Right cardiac atrium (tissue), 5 donors: ENCODE results near the gene CDIP1. TPM values are rescaled to one million over a fixed set of nuclear protein-coding genes. Genes with fewer than 3 reads are reported as not detected.
"Not testable (repeated sequence)": the region's sequence is repeated elsewhere in the genome, so short reads cannot be mapped to it uniquely, and the experiment has no call there.

ENCODE experiments used
- ATAC-seq, 2 donors: fragments of 200-7000 bp; cut with Tn5 transposase; one replicate each; pipeline versions ENCODE4 v1.8.0 to v1.9.1; 2020; ENCODE audit warnings: moderate library complexity in 2 of 2, mild to moderate bottlenecking in 1 of 2
- DNase-seq, 3 donors: peaks; one replicate each; pipeline ENCODE4 v3.0.0-alpha.2; 2020
- H3K27ac ChIP-seq: one replicate; pipeline ENCODE4 v1.5.1; 2013; ENCODE audit warnings: mild to moderate bottlenecking, low read length, control low read depth, moderate library complexity
- H3K27me3 ChIP-seq: one replicate; pipeline ENCODE4 v1.6.1; 2013; ENCODE audit not compliant: control insufficient read depth, insufficient read depth
- H3K4me1 ChIP-seq: one replicate; pipeline ENCODE4 v1.6.1; 2013; ENCODE audit warnings: low read length; ENCODE audit not compliant: control insufficient read depth, insufficient read depth
- H3K4me3 ChIP-seq: one replicate; pipeline ENCODE4 v1.5.1; 2013; ENCODE audit warnings: low read length, control low read depth
- H3K9me3 ChIP-seq: one replicate; pipeline ENCODE4 v1.6.1; 2013; ENCODE audit warnings: low read length; ENCODE audit not compliant: control insufficient read depth
- WGBS: extraction: QIAGEN DNeasy Blood & Tissue Kit; methylation state at CpG from one replicate; pipeline ENCODE4 v1.1.7; 2013; 5-methylcytosine and 5-hydroxymethylcytosine counted together
- intact Hi-C, 4 donors: fragments of 100-400 bp; cut with DNase I; formaldehyde crosslinking; loops; one replicate each; pipeline versions ENCODE4 v1.11.0 to v1.14.0; 2022 to 2023
- long read RNA-seq, 4 donors: library from polyadenylated mRNA; unstranded; transcript quantifications; one replicate each; pipeline ENCODE4 v2.0.0, GENCODE V29; 2020 to 2021
- polyA plus RNA-seq: library from polyadenylated mRNA; stranded (reverse); fragments of 200-250 nt; gene quantifications from one replicate; pipeline ENCODE4 v1.2.3, GENCODE V29; 2013
- total RNA-seq, 4 donors: library from RNA; stranded (reverse); fragmentation: NEBNext Ultra II Directional; extraction: Animal tissue kit (Norgen Biotek cat#: 25700); gene quantifications; one replicate each; pipeline ENCODE4 v1.2.1, GENCODE V29; 2021
- donor health status: healthy with polysubstance abuse.
- donor health status: DM: no; HTN: yes; CAD: no.
- donor health status: DM: no; HTN: no; CAD: no.
- donor health status: DM: no; HTN: yes; CAD: no; lungs with severe emphysema.
- donor health status: DM: yes; HTN: yes; CAD: no.

Gene CDIP1
- total RNA-seq: 10 to 100 TPM; 34.2 to 46.8 (median 42.9) TPM
- polyA plus RNA-seq: 36.8 TPM
- long read RNA-seq, donor 1, transcript CDIP1-201 (5 exons, 3,009 nt): minor isoform, 5 of 91 reads
- long read RNA-seq, donor 1, transcript CDIP1-205 (6 exons, 2,774 nt): minor isoform, 22 of 91 reads
- long read RNA-seq, donor 1, transcript CDIP1-209 (6 exons, 2,062 nt): major isoform, 29 of 91 reads
- long read RNA-seq, donor 1, partial matches to known transcripts: 15 of 91 reads
- long read RNA-seq, donor 1, other reads (novel, unspliced or antisense): 20 of 91 reads
- long read RNA-seq, donor 2, transcript CDIP1-205 (6 exons, 2,774 nt): minor isoform, 6 of 47 reads
- long read RNA-seq, donor 2, transcript CDIP1-209 (6 exons, 2,062 nt): major isoform, 21 of 47 reads
- long read RNA-seq, donor 2, partial matches to known transcripts: 1 of 47 reads
- long read RNA-seq, donor 2, other reads (novel, unspliced or antisense): 15 of 47 reads
- long read RNA-seq, donor 3, transcript CDIP1-201 (5 exons, 3,009 nt): minor isoform, 8 of 104 reads
- long read RNA-seq, donor 3, transcript CDIP1-209 (6 exons, 2,062 nt): minor isoform, 21 of 104 reads
- long read RNA-seq, donor 3, transcript CDIP1-205 (6 exons, 2,774 nt): major isoform, 31 of 104 reads
- long read RNA-seq, donor 3, partial matches to known transcripts: 18 of 104 reads
- long read RNA-seq, donor 3, other reads (novel, unspliced or antisense): 26 of 104 reads
- long read RNA-seq, donor 4, transcript CDIP1-209 (6 exons, 2,062 nt): major isoform, 25 of 61 reads
- long read RNA-seq, donor 4, transcript CDIP1-205 (6 exons, 2,774 nt): minor isoform, 14 of 61 reads
- long read RNA-seq, donor 4, partial matches to known transcripts: 6 of 61 reads
- long read RNA-seq, donor 4, other reads (novel, unspliced or antisense): 12 of 61 reads

DNA sequence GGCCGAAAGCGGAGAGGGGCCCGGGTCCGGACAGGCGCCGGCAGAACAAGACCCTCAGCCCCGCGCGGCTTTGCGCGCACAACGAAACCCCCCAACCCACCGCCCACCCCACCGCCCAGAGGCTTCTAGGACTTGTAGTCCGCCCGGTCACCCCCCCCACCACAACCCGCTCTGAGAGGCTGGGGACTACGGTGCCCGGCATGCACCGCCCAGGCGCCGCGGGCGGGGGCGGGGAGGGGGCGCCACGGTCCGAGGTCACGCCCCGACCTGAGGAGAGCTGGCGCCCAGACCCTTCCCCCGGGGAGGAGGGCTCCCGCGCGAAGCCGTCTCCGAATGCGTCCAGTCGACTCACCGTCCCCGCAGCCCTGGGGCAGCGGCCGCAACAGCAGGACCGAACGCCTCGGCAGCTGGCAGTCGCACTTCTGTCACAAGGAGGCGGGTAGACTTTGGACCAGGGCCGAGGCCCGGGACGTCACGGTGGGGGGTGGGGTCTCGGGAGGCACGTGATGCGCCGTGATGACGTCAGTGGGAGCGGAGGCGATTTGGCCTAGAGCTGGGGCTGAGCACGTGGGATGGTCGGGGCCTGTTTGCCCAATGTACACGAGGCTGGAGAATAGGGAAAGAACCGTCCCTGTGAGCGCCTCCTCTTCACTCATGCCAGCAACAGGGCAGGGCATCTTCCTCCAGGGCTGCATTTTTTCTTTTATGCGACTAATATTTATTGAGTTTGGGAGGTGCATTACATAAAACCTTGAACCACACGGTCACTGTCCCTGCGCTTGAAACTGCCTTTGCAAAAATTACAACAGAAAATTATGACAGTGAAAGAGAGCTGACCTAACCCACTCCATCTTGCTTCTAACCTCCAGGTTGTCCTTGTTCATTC is at the start of gene CDIP1:
TSS of gene CDIP1 (minus strand) at position 424 of the 886 bp plus-strand sequence. CDS start 24,643 bp downstream, outside the sequence.
- Histone ChIP-seq H3K4me3 (peak within 1 kb of the TSS; percentile 68), H3K27ac (peak within 1 kb of the TSS; percentile 71), H3K9me3 (no peaks in the 10 kb centered on the region), H3K4me1 (peaks cover 2% of the 10 kb centered on the region), H3K27me3 (no peaks in the 10 kb centered on the region)
- ATAC-seq (peak; percentile 96), DNase-seq (peak; percentile 98 to 99 (median 99))
- intact Hi-C loops: no loop called here
- 4% methylated on average over 67 of the region's 67 CpGs for WGBS

DNA sequence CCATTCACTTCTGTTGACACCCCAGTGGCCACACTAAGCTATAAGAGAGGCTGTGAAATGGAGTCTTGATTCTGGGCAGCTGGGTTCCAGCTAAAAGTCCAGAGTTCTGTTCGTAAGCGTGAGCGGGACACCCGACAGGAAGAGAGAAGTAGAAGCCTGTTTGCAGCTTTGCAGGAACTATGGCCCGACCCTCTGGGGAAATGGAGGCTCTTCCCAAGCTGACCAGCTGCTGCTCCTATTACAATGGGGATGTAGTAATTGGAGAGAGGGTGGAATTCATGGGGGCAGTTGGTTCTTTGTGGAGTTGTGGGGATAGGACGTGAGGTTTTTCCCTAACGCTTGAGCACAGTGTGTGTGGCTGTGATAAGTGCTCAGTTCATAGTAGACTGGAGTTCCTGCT is 47.7 kb upstream of the CDIP1 start:
- intact Hi-C loops: loop anchor here in 1 of 4 donors (10.0 kb wide), 1 partner anchor 71 kb away; no protein-coding TSS in a partner anchor
- H3K27me3 ChIP-seq: no peaks in the 10 kb centered on the region
- no peak for DNase-seq
- ATAC-seq: no peak
- no peaks in the 10 kb centered on the region for H3K4me1 ChIP-seq
- no peak overlapping the region for H3K4me3 ChIP-seq
- H3K9me3 ChIP-seq: no peaks in the 10 kb centered on the region
- WGBS: 34% methylated on average over 7 of the region's 7 CpGs
- no peak overlapping the region for H3K27ac ChIP-seq

DNA sequence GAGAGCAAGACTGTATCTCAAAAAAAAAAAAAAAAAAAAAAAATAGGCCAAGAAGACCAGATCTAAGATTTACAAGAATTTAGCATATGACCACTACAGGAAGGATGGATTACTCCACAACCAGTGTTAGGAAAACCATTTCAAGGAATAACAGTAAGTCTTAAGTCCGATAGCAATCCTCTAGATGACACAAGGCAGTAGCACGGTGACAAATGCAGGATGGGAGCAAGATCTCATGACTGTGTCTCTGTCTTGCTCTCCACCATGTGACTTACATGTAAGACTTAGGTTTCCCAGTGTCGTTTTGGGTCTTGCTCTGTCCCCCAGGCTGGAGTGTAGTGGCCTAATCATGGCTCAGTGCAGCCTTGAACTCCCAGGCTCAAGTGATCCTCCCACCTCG is 45.3 kb upstream of the CDIP1 start:
- Histone ChIP-seq H3K27me3 (no peaks in the 10 kb centered on the region), H3K27ac (no peak overlapping the region), H3K4me3 (no peak overlapping the region), H3K4me1 (no peaks in the 10 kb centered on the region), H3K9me3 (no peaks in the 10 kb centered on the region)
- intact Hi-C loops: loop anchor here in 1 of 4 donors (10.0 kb wide), 1 partner anchor 69 kb away; no protein-coding TSS in a partner anchor
- ATAC-seq: no peak
- no peak for DNase-seq
- 81% methylated on average over 4 of the region's 4 CpGs for WGBS

DNA sequence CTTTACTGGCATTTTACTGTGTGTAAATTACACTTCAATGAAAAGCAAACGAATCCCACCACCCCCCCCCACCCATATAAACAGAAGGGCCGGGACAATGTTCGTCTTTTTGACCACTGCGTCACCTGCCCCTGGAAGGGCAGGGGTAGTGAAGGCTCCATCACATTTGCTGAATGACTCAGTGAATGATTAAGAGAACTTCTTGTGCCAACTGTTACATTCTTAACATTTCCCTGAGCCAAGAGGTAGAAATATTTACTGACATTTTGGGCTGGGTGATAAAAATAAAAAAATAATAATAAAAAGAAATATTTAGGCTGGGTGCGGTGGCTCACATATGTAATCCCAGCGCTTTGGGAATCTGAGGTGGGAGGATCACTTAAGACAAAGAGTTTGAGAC is 41.7 kb upstream of the CDIP1 start:
- no peaks in the 10 kb centered on the region for H3K9me3 ChIP-seq
- intact Hi-C loops: loop anchor here in 1 of 4 donors (10.0 kb wide), 1 partner anchor 65 kb away; no protein-coding TSS in a partner anchor
- ATAC-seq: no peak
- H3K27me3 ChIP-seq: no peaks in the 10 kb centered on the region
- WGBS: 70% methylated on average over 6 of the region's 6 CpGs
- no peak overlapping the region for H3K27ac ChIP-seq
- no peak overlapping the region for H3K4me3 ChIP-seq
- H3K4me1 ChIP-seq: no peaks in the 10 kb centered on the region
- no peak for DNase-seq

DNA sequence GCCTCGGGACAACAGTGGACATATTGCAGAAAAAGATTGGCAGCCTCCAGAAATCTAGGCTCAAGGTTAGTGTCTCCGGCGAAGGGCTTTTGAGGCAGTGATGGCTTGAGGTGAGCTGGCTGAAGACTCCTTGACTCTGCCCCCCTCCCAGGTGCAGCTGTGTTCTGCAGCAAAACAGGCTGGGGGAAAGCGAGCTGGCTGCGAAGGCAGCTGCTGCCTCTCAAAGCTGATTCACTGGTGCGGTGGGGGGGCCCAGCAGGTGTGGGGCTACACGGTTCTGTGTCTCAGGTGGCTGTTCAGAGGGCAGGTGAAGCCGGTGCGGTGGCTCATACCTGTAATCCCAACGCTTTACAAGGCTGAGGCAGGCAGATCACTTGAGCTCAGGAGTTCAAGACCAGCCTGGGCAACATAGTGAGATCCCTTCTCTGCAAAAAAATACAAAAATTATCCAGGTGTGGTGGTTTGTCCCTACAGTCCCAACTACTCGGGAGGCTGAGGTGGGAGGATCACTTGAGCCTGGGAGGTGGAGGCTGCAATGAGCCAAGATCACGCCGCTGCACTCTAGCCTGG is 40.5 kb upstream of the CDIP1 start:
- DNase-seq (no peak), ATAC-seq (no peak)
- intact Hi-C loops: no loop called here
- Histone ChIP-seq H3K4me3 (no peak overlapping the region), H3K9me3 (no peaks in the 10 kb centered on the region), H3K4me1 (no peaks in the 10 kb centered on the region), H3K27ac (no peak overlapping the region), H3K27me3 (no peaks in the 10 kb centered on the region)
- WGBS: 86% methylated on average over 13 of the region's 13 CpGs

DNA sequence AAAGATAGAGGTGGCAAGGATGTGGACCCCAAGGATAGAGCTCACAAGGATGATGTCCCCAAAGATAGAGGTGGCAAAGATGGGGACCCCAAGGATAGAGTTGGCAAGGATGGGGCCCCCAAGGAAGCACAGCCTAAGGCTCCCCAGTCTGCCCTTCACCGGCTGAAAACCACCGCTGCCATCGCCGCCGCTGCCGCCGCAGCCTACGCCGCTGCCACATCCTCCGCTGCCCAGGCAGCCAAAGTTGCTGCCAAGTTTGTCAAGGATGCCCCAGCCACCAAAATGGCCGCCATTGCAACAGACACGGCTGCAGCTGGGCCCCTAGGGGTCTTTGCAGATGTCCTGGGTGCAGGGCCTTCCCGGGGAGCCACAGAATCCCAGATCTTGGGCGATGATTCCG is 37.4 kb upstream of the CDIP1 start:
- peak in 1 of 2 donors; percentile 20 for ATAC-seq
- no peaks in the 10 kb centered on the region for H3K9me3 ChIP-seq
- intact Hi-C loops: no loop called here
- H3K4me3 ChIP-seq: no peak overlapping the region
- WGBS: 97% methylated on average over 15 of the region's 15 CpGs
- no peaks in the 10 kb centered on the region for H3K4me1 ChIP-seq
- H3K27ac ChIP-seq: no peak overlapping the region
- no peak for DNase-seq
- H3K27me3 ChIP-seq: no peaks in the 10 kb centered on the region

DNA sequence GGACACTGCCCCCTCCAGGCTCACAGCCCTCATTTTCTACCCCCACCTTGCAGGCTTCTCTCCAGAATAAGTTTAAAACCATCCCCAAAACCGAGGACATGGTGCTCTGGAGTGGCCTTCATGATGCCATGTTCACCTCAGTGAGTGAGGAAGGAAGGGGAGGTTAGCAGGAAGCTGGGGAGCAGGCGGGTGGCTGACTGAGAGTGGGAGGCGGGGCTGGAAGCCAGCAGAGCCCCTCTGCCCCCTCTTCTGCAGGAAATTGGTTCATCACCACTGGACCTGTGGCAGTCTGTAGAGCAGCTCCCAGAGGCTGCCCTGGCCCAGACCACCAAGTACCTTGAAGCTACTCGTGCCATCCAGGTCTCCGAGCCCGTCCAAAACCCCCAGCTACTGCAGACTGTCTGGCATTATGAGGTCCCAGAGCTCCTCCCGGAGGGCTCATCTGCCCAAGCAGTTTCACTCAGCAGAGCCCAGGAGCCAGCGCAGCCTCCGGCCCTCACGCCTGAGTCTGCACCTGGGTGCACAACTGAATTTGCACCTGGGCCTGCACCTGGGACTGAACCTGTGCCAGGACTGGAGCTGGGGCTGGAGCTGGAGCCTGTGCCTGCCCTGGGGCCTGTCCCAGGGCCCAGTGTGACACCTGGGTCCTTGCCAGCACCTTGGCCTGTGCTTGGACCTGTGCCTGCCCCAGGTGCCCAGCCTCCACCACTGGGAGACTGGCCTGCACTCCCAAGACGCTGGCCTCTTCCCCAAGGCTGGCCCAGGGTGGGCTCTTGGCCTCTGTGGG is 36.5 kb upstream of the CDIP1 start:
- Histone ChIP-seq H3K4me1 (no peaks in the 10 kb centered on the region), H3K27me3 (no peaks in the 10 kb centered on the region), H3K27ac (no peak overlapping the region), H3K9me3 (no peaks in the 10 kb centered on the region), H3K4me3 (no peak overlapping the region)
- intact Hi-C loops: no loop called here
- DNase-seq (no peak), ATAC-seq (no peak)
- 75% methylated on average over 11 of the region's 11 CpGs for WGBS

DNA sequence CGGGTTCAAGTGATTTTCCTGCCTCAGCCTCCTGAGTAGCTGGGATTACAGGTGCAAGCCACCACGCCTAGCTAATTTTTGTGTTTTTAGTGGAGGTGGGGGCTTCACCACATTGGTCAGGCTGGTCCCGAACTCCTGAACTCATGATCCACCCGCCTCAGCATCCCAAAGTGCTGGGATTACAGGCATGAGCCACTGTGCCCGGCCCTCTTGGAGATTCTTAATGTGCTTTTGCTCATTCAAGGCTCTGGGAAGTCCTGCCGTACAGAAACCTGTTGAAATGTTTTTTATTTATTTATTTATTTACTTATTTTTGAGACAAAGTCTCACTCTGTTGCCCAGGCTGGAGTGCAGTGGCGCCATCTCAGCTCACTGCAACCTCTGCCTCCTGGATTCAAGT is 35.4 kb upstream of the CDIP1 start:
- H3K27ac ChIP-seq, DNase-seq, H3K4me3 ChIP-seq, H3K27me3 ChIP-seq, ATAC-seq, intact Hi-C loops, H3K4me1 ChIP-seq, H3K9me3 ChIP-seq: not testable (repeated sequence)
- 81% methylated on average over 7 of the region's 7 CpGs for WGBS

DNA sequence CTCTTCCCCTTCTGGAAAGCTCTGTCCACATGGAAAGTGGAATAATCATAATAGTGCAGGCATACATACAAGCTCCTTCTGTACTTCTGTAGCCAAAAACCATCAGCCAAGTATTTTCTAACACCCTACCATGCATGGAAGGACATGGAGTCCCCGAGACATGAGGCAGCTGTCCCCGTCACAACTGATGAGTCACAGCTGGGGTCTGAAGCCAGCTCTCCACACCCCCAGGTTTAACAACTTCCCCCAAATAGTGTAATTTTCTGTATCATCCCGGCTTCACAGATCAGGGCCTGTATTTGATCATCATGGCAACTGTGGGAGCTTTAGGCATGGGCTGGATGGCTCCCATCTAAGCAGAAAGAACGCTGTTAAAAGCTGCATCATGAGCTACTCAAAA is 34.1 kb upstream of the CDIP1 start:
- ATAC-seq: peak; percentile 68 to 79

More for the DNA sequence above, 34.1 kb upstream of the CDIP1 start:
- Histone ChIP-seq H3K27me3 (no peaks in the 10 kb centered on the region), H3K27ac (no peak overlapping the region), H3K4me3 (no peak overlapping the region), H3K4me1 (no peaks in the 10 kb centered on the region), H3K9me3 (no peaks in the 10 kb centered on the region)
- intact Hi-C loops: no loop called here
- peak in 2 of 3 donors; percentile 62 to 73 for DNase-seq
- 43% methylated on average over 4 of the region's 4 CpGs for WGBS
